Panc1 (cell line): ENCODE measurements around the gene S100A5. TPM values are rescaled to one million over a fixed set of nuclear protein-coding genes. Genes with fewer than 3 reads are reported as not detected.

Experiments
- ATAC-seq: fragments of 200-7000 bp; cut with Tn5 transposase; 2 replicates; pipeline ENCODE4 v1.9.1; 2020; ENCODE audit warnings: mild to moderate bottlenecking, moderate library complexity
- BruUV-seq: library from RNA; stranded (reverse); fragments of 400-500 nt; replicated peaks from 2 replicates; lab custom pipeline; 2021; lab: Mats Ljungman, UMichigan
- CTCF ChIA-PET: fragments of 300-600 bp; sonication (Branson Sonifier 250); formaldehyde crosslinking; loops from one replicate; lab custom pipeline; 2022; ENCODE audit warnings: antibody characterized with exemption; lab: Charles Lee
- POLR2A ChIA-PET: fragments of 300-600 bp; sonication (Branson Sonifier 250); formaldehyde crosslinking; loops from one replicate; lab custom pipeline; 2022; ENCODE audit warnings: antibody characterized with exemption; lab: Charles Lee
- DNase-seq: peaks from one replicate; pipeline ENCODE4 v3.0.0-alpha.2; 2010; ENCODE audit warnings: low read depth, low spot score
- H3K27ac ChIP-seq: 2 replicates; pipeline ENCODE4 v1.5.1; 2011; ENCODE audit warnings: mild to moderate bottlenecking, low read length, inconsistent platforms
- H3K27me3 ChIP-seq: fragments of 200-500 bp; sonication (Bioruptor generic); 2 replicates; pipeline ENCODE4 v1.6.0; 2014; ENCODE audit warnings: low read length, inconsistent platforms; ENCODE audit not compliant: control insufficient read depth, insufficient read depth
- H3K36me3 ChIP-seq: fragments of 200-500 bp; sonication (Bioruptor generic); 2 replicates; pipeline ENCODE4 v1.5.1; 2014; ENCODE audit warnings: inconsistent platforms, mild to moderate bottlenecking, low read length, moderate library complexity; ENCODE audit not compliant: control insufficient read depth, insufficient read depth
- H3K4me1 ChIP-seq: 2 replicates; pipeline ENCODE4 v1.5.1; 2011; ENCODE audit warnings: inconsistent platforms, mild to moderate bottlenecking, low read length, moderate library complexity; ENCODE audit not compliant: control insufficient read depth, insufficient read depth
- H3K4me3 ChIP-seq, 2 experiments: 2 replicates each; pipeline ENCODE4 v1.5.1; 2011 to 2012; ENCODE audit warnings: low read depth in 2 of 2, low read length in 2 of 2, mild to moderate bottlenecking in 2 of 2, inconsistent platforms in 1 of 2, moderate library complexity in 1 of 2
- H3K9me3 ChIP-seq: fragments of 200-500 bp; sonication (Bioruptor generic); 2 replicates; pipeline ENCODE4 v1.5.1; 2014; ENCODE audit warnings: low read depth, mild to moderate bottlenecking, inconsistent platforms, low read length, moderate library complexity; ENCODE audit not compliant: control insufficient read depth, insufficient read depth
- POLR2AphosphoS5 ChIP-seq: IDR thresholded peaks from 2 replicates; pipeline ENCODE4 v1.6.1; 2012; ENCODE audit warnings: mild to moderate bottlenecking, low read depth, low read length, moderate library complexity
- SIN3A ChIP-seq: IDR thresholded peaks from 2 replicates; pipeline ENCODE4 v1.6.1; 2012; ENCODE audit warnings: low read depth, mild to moderate bottlenecking, low read length, moderate library complexity, borderline replicate concordance; ENCODE audit not compliant: insufficient read depth
- TCF7L2 ChIP-seq: IDR thresholded peaks from 2 replicates; pipeline ENCODE4 v1.6.1; 2011; ENCODE audit warnings: mild to moderate bottlenecking, low read depth, low read length, inconsistent platforms
- in situ Hi-C: cut with HindIII; loops from 2 replicates; pipeline ENCODE4 v1.10.0; 2016; ENCODE audit warnings: low sequenced_read_pairs, low pct_unique_long_range_greater_than_20kb
- intact Hi-C: fragments of 100-400 bp; cut with micrococcal nuclease; formaldehyde crosslinking; loops from one replicate; pipeline ENCODE4 v1.10.0; 2022; ENCODE audit not compliant: unreplicated experiment
- total RNA-seq: library from RNA; stranded (reverse); gene quantifications from one replicate; pipeline ENCODE4 v1.2.1, GENCODE V29; 2021; ENCODE audit not compliant: unreplicated experiment
- TF ChIP-seq, protein P1 (sequence below), 2 experiments: IDR thresholded peaks; 2 replicates each; pipeline ENCODE4 v1.6.1; 2011 to 2012; ENCODE audit warnings: low read depth in 2 of 2, control low read depth in 1 of 2, low read length in 1 of 2, mild to moderate bottlenecking in 1 of 2, moderate library complexity in 1 of 2; ENCODE audit not compliant: insufficient read depth in 1 of 2
- TF ChIP-seq, protein P2 (sequence below): fragments of 450-650 bp; IDR thresholded peaks from 2 replicates; pipeline ENCODE4 v1.5.1; 2017; ENCODE audit warnings: mild to moderate bottlenecking

The S100A5 gene
- total RNA-seq, 1 experiment from 2014 or later = 0.72 TPM

DNA sequence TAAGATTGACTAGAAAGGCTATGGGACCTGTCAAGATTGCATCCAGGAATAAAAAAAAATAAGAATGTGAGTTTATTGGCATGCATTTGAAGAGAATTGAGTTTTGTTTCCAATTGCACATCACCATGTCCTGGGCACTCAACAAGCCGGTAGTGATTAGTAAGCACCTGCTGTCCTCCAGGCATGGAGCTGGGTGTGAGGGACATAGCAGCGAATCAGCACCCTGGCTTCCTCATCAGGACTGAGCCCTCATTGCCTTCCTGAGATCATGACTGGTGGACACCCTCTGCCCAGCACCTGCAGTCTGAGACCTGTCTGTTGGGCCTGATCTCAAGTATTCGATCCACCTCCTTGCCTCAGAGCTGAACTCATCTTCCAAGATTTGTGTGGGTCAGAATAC, 31.7 kb downstream of the S100A5 start:
- DNase-seq = no peak
- in situ Hi-C loops = no loop called here

DNA sequence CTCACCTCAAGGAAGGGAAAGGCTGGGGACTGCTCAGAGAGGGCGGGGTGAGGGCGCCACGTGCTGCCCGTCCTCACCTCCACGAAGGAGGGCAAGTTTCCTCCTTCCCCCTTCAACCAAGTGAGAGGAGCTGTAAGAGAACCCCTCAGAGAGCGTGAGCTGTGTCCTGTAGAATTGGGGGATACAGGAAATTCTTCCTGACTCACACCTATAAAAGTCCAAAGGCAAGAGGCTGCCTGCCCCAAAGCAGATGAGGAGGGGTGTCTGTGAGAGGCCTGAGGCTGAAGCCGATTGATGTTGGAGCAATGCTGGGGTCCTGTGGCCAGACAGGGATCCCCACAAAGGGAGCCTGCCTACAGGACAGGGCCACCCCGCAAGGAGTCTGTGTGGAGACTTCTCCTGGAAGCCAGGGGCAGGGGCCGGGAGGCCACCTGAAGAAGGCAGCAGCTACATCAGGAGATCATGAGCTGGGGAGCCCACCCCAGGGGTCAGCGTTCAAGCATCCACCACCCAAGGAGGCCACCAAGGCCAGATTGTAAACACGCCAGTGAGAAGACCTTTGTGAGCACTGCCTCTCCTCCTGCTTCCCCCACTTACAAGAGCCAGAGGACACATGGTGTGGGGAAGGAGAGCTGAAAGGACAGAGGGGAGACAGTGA, 32.7 kb downstream of the S100A5 start:
- Histone ChIP-seq H3K9me3 (no peaks in the 10 kb centered on the region), H3K4me3 (no peak overlapping the region), H3K27me3 (no peaks in the 10 kb centered on the region), H3K27ac (peak overlapping the region; percentile 71), H3K36me3 (no peaks in the 10 kb centered on the region), H3K4me1 (peaks cover 43% of the 10 kb centered on the region)
- POLR2A ChIA-PET = no interaction called here
- CTCF ChIA-PET = interaction anchor here (0.6 to 1.0 kb wide), 3 partner anchors 10 to 159 kb away, joined by 3 to 5 read pairs (median 3); partner anchors contain the start of gene PGLYRP4
- no TSS peak for BruUV-seq
- ATAC-seq (no peak), DNase-seq (no peak)
- intact Hi-C loops = loop anchor here (5.0 kb wide), 1 partner anchor 154 kb away; no protein-coding TSS in a partner anchor
- TF ChIP-seq, protein P1, sequence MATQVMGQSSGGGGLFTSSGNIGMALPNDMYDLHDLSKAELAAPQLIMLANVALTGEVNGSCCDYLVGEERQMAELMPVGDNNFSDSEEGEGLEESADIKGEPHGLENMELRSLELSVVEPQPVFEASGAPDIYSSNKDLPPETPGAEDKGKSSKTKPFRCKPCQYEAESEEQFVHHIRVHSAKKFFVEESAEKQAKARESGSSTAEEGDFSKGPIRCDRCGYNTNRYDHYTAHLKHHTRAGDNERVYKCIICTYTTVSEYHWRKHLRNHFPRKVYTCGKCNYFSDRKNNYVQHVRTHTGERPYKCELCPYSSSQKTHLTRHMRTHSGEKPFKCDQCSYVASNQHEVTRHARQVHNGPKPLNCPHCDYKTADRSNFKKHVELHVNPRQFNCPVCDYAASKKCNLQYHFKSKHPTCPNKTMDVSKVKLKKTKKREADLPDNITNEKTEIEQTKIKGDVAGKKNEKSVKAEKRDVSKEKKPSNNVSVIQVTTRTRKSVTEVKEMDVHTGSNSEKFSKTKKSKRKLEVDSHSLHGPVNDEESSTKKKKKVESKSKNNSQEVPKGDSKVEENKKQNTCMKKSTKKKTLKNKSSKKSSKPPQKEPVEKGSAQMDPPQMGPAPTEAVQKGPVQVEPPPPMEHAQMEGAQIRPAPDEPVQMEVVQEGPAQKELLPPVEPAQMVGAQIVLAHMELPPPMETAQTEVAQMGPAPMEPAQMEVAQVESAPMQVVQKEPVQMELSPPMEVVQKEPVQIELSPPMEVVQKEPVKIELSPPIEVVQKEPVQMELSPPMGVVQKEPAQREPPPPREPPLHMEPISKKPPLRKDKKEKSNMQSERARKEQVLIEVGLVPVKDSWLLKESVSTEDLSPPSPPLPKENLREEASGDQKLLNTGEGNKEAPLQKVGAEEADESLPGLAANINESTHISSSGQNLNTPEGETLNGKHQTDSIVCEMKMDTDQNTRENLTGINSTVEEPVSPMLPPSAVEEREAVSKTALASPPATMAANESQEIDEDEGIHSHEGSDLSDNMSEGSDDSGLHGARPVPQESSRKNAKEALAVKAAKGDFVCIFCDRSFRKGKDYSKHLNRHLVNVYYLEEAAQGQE (IDR thresholded peaks at IDR 0.05; ENCODE audit: insufficient read depth in 1 of 2, low read depth in 2 of 2, low read length in 1 of 2) = no peak
- TF ChIP-seq SIN3A = no peak
- in situ Hi-C loops = no loop called here

More for the DNA sequence above, 31.7 kb downstream of the S100A5 start:
- peak overlapping the region; percentile 71 for H3K27ac ChIP-seq
- H3K4me3 ChIP-seq = no peak overlapping the region
- H3K4me1 ChIP-seq = peaks cover 47% of the 10 kb centered on the region
- CTCF ChIA-PET = interaction anchor here (0.5 to 1.2 kb wide), 3 partner anchors 24 to 477 kb away, joined by 3 to 8 read pairs (median 4); partner anchors contain the start of gene RAB13
- intact Hi-C loops = loop anchor here (5.0 kb wide), 1 partner anchor 153 kb away; no protein-coding TSS in a partner anchor
- POLR2A ChIA-PET = no interaction called here
- H3K36me3 ChIP-seq = no peaks in the 10 kb centered on the region
- ATAC-seq = no peak
- BruUV-seq = no TSS peak
- no peak for TF ChIP-seq TCF7L2
- TF ChIP-seq, protein P2, sequence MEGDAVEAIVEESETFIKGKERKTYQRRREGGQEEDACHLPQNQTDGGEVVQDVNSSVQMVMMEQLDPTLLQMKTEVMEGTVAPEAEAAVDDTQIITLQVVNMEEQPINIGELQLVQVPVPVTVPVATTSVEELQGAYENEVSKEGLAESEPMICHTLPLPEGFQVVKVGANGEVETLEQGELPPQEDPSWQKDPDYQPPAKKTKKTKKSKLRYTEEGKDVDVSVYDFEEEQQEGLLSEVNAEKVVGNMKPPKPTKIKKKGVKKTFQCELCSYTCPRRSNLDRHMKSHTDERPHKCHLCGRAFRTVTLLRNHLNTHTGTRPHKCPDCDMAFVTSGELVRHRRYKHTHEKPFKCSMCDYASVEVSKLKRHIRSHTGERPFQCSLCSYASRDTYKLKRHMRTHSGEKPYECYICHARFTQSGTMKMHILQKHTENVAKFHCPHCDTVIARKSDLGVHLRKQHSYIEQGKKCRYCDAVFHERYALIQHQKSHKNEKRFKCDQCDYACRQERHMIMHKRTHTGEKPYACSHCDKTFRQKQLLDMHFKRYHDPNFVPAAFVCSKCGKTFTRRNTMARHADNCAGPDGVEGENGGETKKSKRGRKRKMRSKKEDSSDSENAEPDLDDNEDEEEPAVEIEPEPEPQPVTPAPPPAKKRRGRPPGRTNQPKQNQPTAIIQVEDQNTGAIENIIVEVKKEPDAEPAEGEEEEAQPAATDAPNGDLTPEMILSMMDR = no peak
- TF ChIP-seq, protein P1 (IDR thresholded peaks at IDR 0.05; ENCODE audit: insufficient read depth in 1 of 2, low read depth in 2 of 2, low read length in 1 of 2) = no peak
- TF ChIP-seq SIN3A = no peak
- TF ChIP-seq POLR2AphosphoS5 = no peak
- no peaks in the 10 kb centered on the region for H3K9me3 ChIP-seq
- H3K27me3 ChIP-seq = no peaks in the 10 kb centered on the region
